Spleen (tissue), 7 donors: ENCODE results near the gene PCCA.

Experiments used
- CTCF ChIP-seq, 11 experiments: fragments of 200-600 bp in 7 of 11; fragments of 450-650 bp in 4 of 11; sonication (generic) in 4 of 11; IDR thresholded peaks in 8 of 11; conservative IDR thresholded peaks in 3 of 11; 1 replicate in 7 of 11; 2 replicates in 4 of 11; pipeline versions ENCODE4 v1.4.0 to v1.8.0; 2016 to 2021; ENCODE audit warnings: antibody characterized with exemption in 11 of 11, inconsistent platforms in 4 of 11, mild to moderate bottlenecking in 1 of 11
- POLR2AphosphoS5 ChIP-seq, 3 donors: sonication (generic); formaldehyde crosslinking; IDR thresholded peaks; one replicate each; pipeline ENCODE4 v1.5.1; 2017; ENCODE audit warnings: antibody characterized with exemption in 3 of 3
- donor health status: DM: no; HTN: no; CAD: no; lungs with moderate emphysema.
- donor health status: DM: no; HTN: no; CAD: no.
- donor health status: DM: no; HTN: no; CAD: no.

GRCh38 chr13:100088644-100089464 is at the start of gene PCCA:
- TF ChIP-seq CTCF (IDR thresholded peaks at IDR 0.05 in 8 of 11, conservative IDR thresholded peaks at IDR 0.05 in 3 of 11): peak in 1 of 11 experiments; percentile 13
- peak; percentile 79 to 88 (median 86) for TF ChIP-seq POLR2AphosphoS5 (IDR thresholded peaks at IDR 0.05)
